GM19463 (cell line): ENCODE results near the gene CYP26C1.

ENCODE experiments used
- ATAC-seq: cut with Tn5 transposase; IDR thresholded peaks from one replicate; pipeline ENCODE4 v1.9.1; 2021; ENCODE audit warnings: mild to moderate bottlenecking, moderate library complexity; ENCODE audit not compliant: unreplicated experiment

The CYP26C1 gene

DNA sequence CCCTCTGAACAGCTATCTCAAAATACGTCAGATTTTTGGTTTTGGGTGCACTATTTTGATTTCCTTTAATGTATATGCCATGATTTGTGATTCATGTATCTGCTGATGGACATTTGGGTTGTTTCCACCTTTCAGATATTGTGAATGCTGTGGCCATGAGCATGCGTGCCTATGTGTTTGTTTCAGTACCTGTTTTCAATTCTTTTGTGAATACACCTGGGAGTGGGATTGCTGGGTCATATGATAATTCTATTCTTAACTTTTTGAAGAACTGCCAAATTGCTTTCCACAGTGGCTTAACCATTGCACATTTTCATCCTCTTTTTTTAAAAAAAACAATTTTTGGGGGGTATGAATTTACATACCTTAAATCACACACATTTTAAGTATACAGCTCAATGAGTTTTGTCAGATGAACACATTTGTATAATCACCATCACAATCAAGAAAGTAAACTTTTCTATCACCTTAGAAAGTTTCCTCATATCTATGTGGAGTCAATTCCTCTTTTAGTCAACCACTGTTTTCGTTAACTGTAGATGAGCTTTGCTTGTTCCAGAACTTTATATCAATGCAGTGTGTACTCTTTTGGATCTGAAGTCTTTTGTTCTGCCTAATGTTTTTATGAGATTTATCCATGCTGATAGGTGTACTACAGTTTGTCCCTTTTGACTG lies 50.0 kb downstream of the CYP26C1 start:
- ATAC-seq: peak; percentile 65

DNA sequence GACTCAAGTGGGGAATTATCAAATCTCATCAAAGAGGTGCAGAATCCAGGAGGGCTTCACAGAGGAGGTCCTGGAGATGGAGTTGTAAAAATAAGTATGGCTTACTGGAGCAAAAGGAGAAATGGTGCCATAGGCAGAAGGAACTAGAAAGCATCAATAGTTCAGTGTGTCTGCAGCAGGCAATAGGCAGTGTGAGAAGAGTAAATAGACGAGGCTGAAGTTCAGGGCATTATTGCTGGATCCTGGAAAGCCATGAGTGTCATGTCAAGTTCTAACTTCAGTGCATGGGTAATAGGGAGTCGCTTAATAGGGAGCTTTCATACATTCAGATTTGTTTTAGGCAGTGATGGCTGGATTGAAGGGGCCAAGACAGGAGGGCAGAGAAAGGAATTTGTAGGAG lies 52.4 kb downstream of the CYP26C1 start:
- no peak for ATAC-seq

DNA sequence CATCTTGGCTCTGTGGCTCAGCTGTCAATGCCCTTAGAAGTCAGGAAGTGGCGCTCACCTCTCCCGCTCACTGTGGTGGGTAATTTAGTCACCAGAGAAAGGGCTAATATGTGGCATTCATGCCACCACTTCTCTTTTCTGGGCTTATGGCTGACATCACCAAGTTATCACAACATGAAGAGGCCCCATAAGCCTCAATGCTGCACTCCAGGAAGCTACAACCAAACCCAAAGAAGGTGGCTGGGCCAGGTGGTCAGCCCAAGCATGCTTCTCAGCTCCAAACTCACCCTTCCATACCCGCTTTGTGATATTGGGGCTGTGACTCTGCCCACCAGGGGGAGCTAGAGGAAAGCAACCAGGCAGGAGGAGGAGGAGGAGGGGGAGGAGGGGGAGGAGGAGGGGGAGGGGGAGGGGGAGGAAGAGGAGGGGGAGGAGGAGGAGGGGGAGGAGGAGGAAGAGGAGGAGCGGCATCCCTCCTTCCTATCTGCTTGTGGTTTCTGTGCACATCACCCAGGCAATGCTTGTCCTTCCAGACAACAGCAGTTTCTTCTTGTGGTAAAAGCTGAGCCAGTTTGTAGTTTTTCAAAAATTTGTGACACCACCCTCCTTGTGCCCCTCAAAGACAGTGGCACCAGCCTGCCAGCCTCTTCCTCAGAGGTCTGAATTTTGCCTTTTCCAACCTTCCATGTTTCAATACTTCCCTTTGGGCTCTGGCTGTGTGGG lies 55.2 kb downstream of the CYP26C1 start:
- ATAC-seq: no peak
